Activated T-helper 1 cell treated with Interleukin-2 at 50 U/mL for 16 hours (primary cell): ENCODE data around the gene RNASE12.
"Not testable (repeated sequence)": the region's sequence is repeated elsewhere in the genome, so short reads cannot be mapped to it uniquely, and the experiment has no call there.

Source experiments
- DNase-seq: peaks from one replicate; pipeline ENCODE4 v3.0.0-alpha.2; 2020; ENCODE audit warnings: low read depth

RNASE12 gene

GRCh38 chr14:20583142-20583541, 8.0 kb downstream of the RNASE12 start:
- no peak for DNase-seq

GRCh38 chr14:20580242-20580641, 10.9 kb downstream of the RNASE12 start:
- DNase-seq, result no peak

GRCh38 chr14:20578784-20579502, 12.2 kb downstream of the RNASE12 start:
- no peak for DNase-seq

- DNase-seq, result no peak
Measured at GRCh38 chr14:20578325-20578724, 12.9 kb downstream of the RNASE12 start.

- not testable (repeated sequence) for DNase-seq
Measured at GRCh38 chr14:20572382-20572990, 18.7 kb downstream of the RNASE12 start.

GRCh38 chr14:20570720-20571119, 20.5 kb downstream of the RNASE12 start:
- not testable (repeated sequence) for DNase-seq

GRCh38 chr14:20569865-20570264, 21.3 kb downstream of the RNASE12 start:
- not testable (repeated sequence) for DNase-seq

- DNase-seq, result no peak
Measured at GRCh38 chr14:20569066-20569465, 22.1 kb downstream of the RNASE12 start.

- DNase-seq, result no peak
Measured at GRCh38 chr14:20568393-20568792, 22.8 kb downstream of the RNASE12 start.

- not testable (repeated sequence) for DNase-seq
Measured at GRCh38 chr14:20567199-20567598, 24.0 kb downstream of the RNASE12 start.

GRCh38 chr14:20564501-20564997, 26.6 kb downstream of the RNASE12 start:
- DNase-seq, result no peak

- DNase-seq, result no peak
Measured at GRCh38 chr14:20563971-20564370, 27.2 kb downstream of the RNASE12 start.

GRCh38 chr14:20560961-20561360, 30.2 kb downstream of the RNASE12 start, which contains the start of gene RNASE9:
Gene RNASE9 (minus strand): TSS chr14:20561047.
- no peak for DNase-seq

- no peak for DNase-seq
Measured at GRCh38 chr14:20559461-20559904, 31.7 kb downstream of the RNASE12 start.

GRCh38 chr14:20557212-20557542, 34.0 kb downstream of the RNASE12 start:
- no peak for DNase-seq

GRCh38 chr14:20556500-20557211, 34.5 kb downstream of the RNASE12 start:
- no peak for DNase-seq

- no peak for DNase-seq
Measured at GRCh38 chr14:20555845-20556244, 35.3 kb downstream of the RNASE12 start.

GRCh38 chr14:20553024-20553423, 38.2 kb downstream of the RNASE12 start:
- no peak for DNase-seq

GRCh38 chr14:20551606-20552005, 39.6 kb downstream of the RNASE12 start:
- no peak for DNase-seq

- DNase-seq, result no peak
Measured at GRCh38 chr14:20550926-20551325, 40.2 kb downstream of the RNASE12 start.

GRCh38 chr14:20548414-20549158, 42.6 kb downstream of the RNASE12 start:
- DNase-seq, result no peak

- DNase-seq, result no peak
Measured at GRCh38 chr14:20546877-20547276, 44.3 kb downstream of the RNASE12 start.
